H1 (cell line): ENCODE results near the gene EFCAB13. TPM values are rescaled to one million over a fixed set of nuclear protein-coding genes. Genes with fewer than 3 reads are reported as not detected.

Experiments
- CTCF ChIA-PET: fragments of 300-600 bp; sonication (Branson Sonifier 250); formaldehyde crosslinking; loops from one replicate; lab custom pipeline; 2021; ENCODE audit not compliant: partially characterized antibody; lab: Charles Lee
- POLR2A ChIA-PET: fragments of 300-600 bp; sonication (Branson Sonifier 250); formaldehyde crosslinking; loops from one replicate; lab custom pipeline; 2021; ENCODE audit warnings: inconsistent platforms; ENCODE audit not compliant: partially characterized antibody; lab: Charles Lee
- DNase-seq, 2 experiments: peaks; one replicate each; pipeline versions ENCODE4 v3.0.0 to v3.0.0-alpha.2; 2010 to 2022; ENCODE audit warnings: low spot score in 2 of 2, low read depth in 1 of 2, mixed read lengths in 1 of 2
- FAIRE-seq: peaks from 2 replicates; lab custom pipeline; 2011; peaks lifted over from hg19 to GRCh38; lab: Jason Lieb, UNC
- H2AFZ ChIP-seq: 2 replicates; pipeline ENCODE4 v1.8.1; 2012; ENCODE audit warnings: low read length, inconsistent platforms
- H2AK5ac ChIP-seq: 2 replicates; pipeline ENCODE4 v1.6.1; 2013; ENCODE audit warnings: low read depth, low read length
- H2BK120ac ChIP-seq: replicated peaks from 2 replicates; pipeline ENCODE3; 2013; ENCODE audit warnings: low read depth, low read length, inconsistent platforms
- H2BK12ac ChIP-seq: 2 replicates; pipeline ENCODE4 v1.6.1; 2013; ENCODE audit warnings: low read depth, low read length
- H2BK15ac ChIP-seq: 2 replicates; pipeline ENCODE4 v1.6.1; 2013; ENCODE audit warnings: low read length
- H2BK20ac ChIP-seq: 2 replicates; pipeline ENCODE4 v1.6.1; 2013; ENCODE audit warnings: low read length
- H2BK5ac ChIP-seq: 2 replicates; pipeline ENCODE4 v1.6.1; 2013; ENCODE audit warnings: low read depth, low read length
- H3K14ac ChIP-seq: 2 replicates; pipeline ENCODE4 v1.6.1; 2013; ENCODE audit warnings: inconsistent platforms; ENCODE audit not compliant: insufficient read length
- H3K18ac ChIP-seq: 2 replicates; pipeline ENCODE4 v1.6.1; 2013; ENCODE audit warnings: low read length; ENCODE audit errors: extremely low read depth
- H3K23ac ChIP-seq: 2 replicates; pipeline ENCODE4 v1.6.1; 2013; ENCODE audit warnings: inconsistent platforms; ENCODE audit not compliant: insufficient read length
- H3K23me2 ChIP-seq: 2 replicates; pipeline ENCODE4 v1.6.1; 2013; ENCODE audit warnings: low read depth, low read length
- H3K27ac ChIP-seq: 2 replicates; pipeline ENCODE4 v1.6.1; 2011; ENCODE audit warnings: low read depth, low read length, inconsistent platforms
- H3K27me3 ChIP-seq, 4 experiments: replicated peaks in 1 of 4; 1 replicate in 1 of 4; 2 replicates in 3 of 4; pipeline versions ENCODE4 v1.6.1 to v1.8.1; 2011 to 2013; ENCODE audit warnings: low read length in 3 of 4, mild to moderate bottlenecking in 3 of 4, inconsistent platforms in 2 of 4, mixed read lengths in 2 of 4, moderate library complexity in 1 of 4; ENCODE audit not compliant: control insufficient read depth in 3 of 4, insufficient read depth in 3 of 4; ENCODE audit errors: extremely low read depth in 1 of 4
- H3K36me3 ChIP-seq, 4 experiments: 2 replicates each; pipeline versions ENCODE4 v1.6.1 to v1.8.1; 2011 to 2013; ENCODE audit warnings: mild to moderate bottlenecking in 4 of 4, low read length in 3 of 4, moderate library complexity in 2 of 4, control low read depth in 1 of 4, inconsistent platforms in 1 of 4; ENCODE audit not compliant: insufficient read depth in 4 of 4, control insufficient read depth in 2 of 4
- H3K4ac ChIP-seq: replicated peaks from 2 replicates; pipeline ENCODE3; 2013; ENCODE audit warnings: low read length, low read depth, mixed read lengths, inconsistent platforms; ENCODE audit not compliant: insufficient read length
- H3K4me1 ChIP-seq, 4 experiments: replicated peaks in 1 of 4; 1 replicate in 1 of 4; 2 replicates in 3 of 4; pipeline versions ENCODE4 v1.6.1 to v1.8.1; 2011 to 2013; ENCODE audit warnings: low read length in 3 of 4, inconsistent platforms in 2 of 4, mixed read lengths in 1 of 4; ENCODE audit not compliant: insufficient read depth in 4 of 4, control insufficient read depth in 3 of 4
- H3K4me2 ChIP-seq, 2 experiments: 2 replicates each; pipeline versions ENCODE4 v1.6.1 to v1.8.1; 2011 to 2013; ENCODE audit warnings: low read depth in 2 of 2, low read length in 2 of 2, control low read depth in 1 of 2, inconsistent platforms in 1 of 2, mild to moderate bottlenecking in 1 of 2; ENCODE audit not compliant: insufficient read depth in 1 of 2
- H3K4me3 ChIP-seq, 4 experiments: fragments of 200-600, 300-600 bp in 1 of 4; sonication (generic), shearing (Covaris generic), sonication (Bioruptor Twin) in 1 of 4; 2 replicates each; pipeline versions ENCODE4 v1.5.1 to v1.8.1; 2011 to 2016; ENCODE audit warnings: low read length in 4 of 4, low read depth in 3 of 4, control low read depth in 2 of 4, inconsistent platforms in 2 of 4, mild to moderate bottlenecking in 2 of 4, mixed read lengths in 1 of 4, moderate library complexity in 1 of 4; ENCODE audit not compliant: insufficient read depth in 2 of 4; ENCODE audit errors: extremely low read depth in 1 of 4
- H3K56ac ChIP-seq: replicated peaks from 2 replicates; pipeline ENCODE3; 2013; ENCODE audit warnings: low read depth, mild to moderate bottlenecking, mixed read lengths, low read length, inconsistent platforms; ENCODE audit not compliant: insufficient read length
- H3K79me1 ChIP-seq: 2 replicates; pipeline ENCODE4 v1.6.1; 2013; ENCODE audit warnings: low read depth, low read length, control low read depth
- H3K79me2 ChIP-seq, 2 experiments: 2 replicates each; pipeline versions ENCODE4 v1.6.1 to v1.8.1; 2012 to 2013; ENCODE audit warnings: low read length in 2 of 2, mild to moderate bottlenecking in 2 of 2, inconsistent platforms in 1 of 2; ENCODE audit not compliant: insufficient read depth in 2 of 2, control insufficient read depth in 1 of 2
- H3K9ac ChIP-seq, 4 experiments: replicated peaks in 1 of 4; 1 replicate in 1 of 4; 2 replicates in 3 of 4; pipeline versions ENCODE4 v1.6.1 to v1.8.1; 2011 to 2013; ENCODE audit warnings: low read depth in 3 of 4, low read length in 3 of 4, control low read depth in 2 of 4, mild to moderate bottlenecking in 2 of 4, moderate library complexity in 2 of 4, inconsistent platforms in 1 of 4; ENCODE audit errors: extremely low read depth in 1 of 4
- H3K9me3 ChIP-seq, 2 experiments: 2 replicates each; pipeline versions ENCODE4 v1.6.1 to v1.8.1; 2012 to 2013; ENCODE audit warnings: mild to moderate bottlenecking in 2 of 2, moderate library complexity in 2 of 2, control low read depth in 1 of 2, inconsistent platforms in 1 of 2, low read depth in 1 of 2, low read length in 1 of 2, mixed read lengths in 1 of 2; ENCODE audit not compliant: insufficient read depth in 2 of 2
- H4K20me1 ChIP-seq, 2 experiments: replicated peaks in 1 of 2; 2 replicates each; pipeline versions ENCODE3 to v1.8.1; 2011 to 2013; ENCODE audit warnings: inconsistent platforms in 2 of 2, low read length in 2 of 2, mild to moderate bottlenecking in 1 of 2; ENCODE audit not compliant: insufficient read depth in 2 of 2, control insufficient read depth in 1 of 2
- H4K5ac ChIP-seq: 2 replicates; pipeline ENCODE4 v1.6.1; 2013; ENCODE audit warnings: low read length, low read depth, mixed read lengths, inconsistent platforms; ENCODE audit not compliant: insufficient read length
- H4K8ac ChIP-seq: 2 replicates; pipeline ENCODE4 v1.8.0; 2013; ENCODE audit warnings: mild to moderate bottlenecking, moderate library complexity, low read length, inconsistent platforms; ENCODE audit not compliant: insufficient read depth; ENCODE audit errors: extremely low read depth
- H4K91ac ChIP-seq: replicated peaks from 2 replicates; pipeline ENCODE3; 2013; ENCODE audit warnings: low read length, mixed read lengths, inconsistent platforms; ENCODE audit not compliant: insufficient read length
- JUND ChIP-seq: IDR thresholded peaks from 2 replicates; pipeline ENCODE4 v1.6.1; 2011; ENCODE audit warnings: mild to moderate bottlenecking, improper control_type of control experiment, low read length
- SUZ12 ChIP-seq: fragments of 200-600 bp; sonication (generic); IDR thresholded peaks from 2 replicates; pipeline ENCODE4 v1.6.1; 2012; ENCODE audit warnings: mild to moderate bottlenecking, inconsistent platforms, low read length, moderate library complexity, mixed read lengths
- TEAD4 ChIP-seq: IDR thresholded peaks from 2 replicates; pipeline ENCODE4 v1.6.1; 2012; ENCODE audit warnings: low read depth, low read length, inconsistent platforms, mixed read lengths
- whole genome bisulfite sequencing, 2 experiments: shearing (Covaris generic) in 1 of 2; methylation state at CpG; one replicate each; pipeline versions ENCODE4 v1.1.6 to v1.1.7; 2013 to 2015; ENCODE audit warnings: low lambda C conversion rate in 2 of 2, mixed read lengths in 2 of 2, inconsistent platforms in 1 of 2, low coverage in 1 of 2, missing lambda C conversion rate in 1 of 2; ENCODE audit not compliant: insufficient replicate concordance in 2 of 2, insufficient coverage in 1 of 2, insufficient read length in 1 of 2; ENCODE audit errors: extremely low coverage in 1 of 2, missing lambda C conversion rate in 1 of 2; 5-methylcytosine and 5-hydroxymethylcytosine counted together
- polyA plus RNA-seq, 7 experiments: library from polyadenylated mRNA; depleted of rRNA in 3 of 7; stranded (reverse) in 5 of 7; unstranded in 2 of 7; fragments of >200 nt in 5 of 7; fragments of 200-250 nt in 2 of 7; gene quantifications; 1 replicate in 5 of 7; 2 replicates in 1 of 7; 4 replicates in 1 of 7; pipeline versions ENCODE4 v1.2.1 to v1.2.3, GENCODE V29; 2011 to 2013; ENCODE audit warnings: missing spikeins in 2 of 7, mixed read lengths in 2 of 7
- total RNA-seq: library from RNA; stranded (reverse); fragmentation: NEBNext Ultra II Directional; extraction: Animal tissue kit (Norgen Biotek cat#: 25700); gene quantifications from 2 replicates; pipeline ENCODE4 v1.2.1, GENCODE V29; 2021

The EFCAB13 gene
- total and polyA plus RNA-seq, 2 of the 8 experiments (the other 6 are each of a cell fraction or from before 2014, with no cell fraction given): 0.12 to 2.0 TPM

- no peak overlapping the region for H3K4me2 ChIP-seq
Measured at GRCh38 chr17:47413872-47414271, 90.1 kb downstream of the EFCAB13 start.

More at GRCh38 chr17:47413872-47414271, 90.1 kb downstream of the EFCAB13 start:
- Histone ChIP-seq H3K4me3 (no peak overlapping the region), H3K18ac (no peak overlapping the region), H4K5ac (no peak overlapping the region), H2BK5ac (no peak overlapping the region), H3K36me3 (no peaks in the 10 kb centered on the region), H3K79me2 (no peaks in the 10 kb centered on the region), H3K56ac (no peak overlapping the region), H3K9me3 (no peaks in the 10 kb centered on the region), H4K20me1 (no peaks in the 10 kb centered on the region), H2AFZ (no peak overlapping the region), H2BK20ac (no peak overlapping the region), H3K27ac (no peak overlapping the region), H3K79me1 (no peaks in the 10 kb centered on the region), H2AK5ac (0 out of 2 replicates have a peak overlapping the region, but pooled peaks have one; percentile 71), H3K4ac (no peak overlapping the region), H4K91ac (no peak overlapping the region), H2BK15ac (no peak overlapping the region), H2BK120ac (no peak overlapping the region), H2BK12ac (no peak overlapping the region), H3K4me1 (peaks cover 2 to 4% (median 4%) of the 10 kb centered on the region in 4 experiments; a peak in 4 of 7 replicates), H3K23me2 (no peaks in the 10 kb centered on the region; the same call in 1 of the 2 replicates), H3K9ac (no peak overlapping the region), H3K23ac (no peak overlapping the region), H3K27me3 (no peaks in the 10 kb centered on the region), H3K14ac (no peak overlapping the region), H4K8ac (no peak overlapping the region)
- FAIRE-seq (no peak), DNase-seq (no peak)
- no peak for TF ChIP-seq JUND
- TF ChIP-seq TEAD4: no peak
- no peak for TF ChIP-seq SUZ12
- ChIA-PET CTCF (interaction anchor here (0.7 kb wide), 1 partner anchor 13 kb away, joined by 4 read pairs; no protein-coding TSS in a partner anchor), POLR2A (no interaction called here)
- WGBS, 2 experiments: 86% methylated on average over 3 of the region's 3 CpGs; no CpG with 5 or more reads in 1 of the 2 experiments
